ENCODE data around the gene KCNJ3. TPM values are rescaled to one million over a fixed set of nuclear protein-coding genes. Genes with fewer than 3 reads are reported as not detected.

KCNJ3 gene
- total RNA-seq, 1 experiment from 2014 or later = not detected

DNA sequence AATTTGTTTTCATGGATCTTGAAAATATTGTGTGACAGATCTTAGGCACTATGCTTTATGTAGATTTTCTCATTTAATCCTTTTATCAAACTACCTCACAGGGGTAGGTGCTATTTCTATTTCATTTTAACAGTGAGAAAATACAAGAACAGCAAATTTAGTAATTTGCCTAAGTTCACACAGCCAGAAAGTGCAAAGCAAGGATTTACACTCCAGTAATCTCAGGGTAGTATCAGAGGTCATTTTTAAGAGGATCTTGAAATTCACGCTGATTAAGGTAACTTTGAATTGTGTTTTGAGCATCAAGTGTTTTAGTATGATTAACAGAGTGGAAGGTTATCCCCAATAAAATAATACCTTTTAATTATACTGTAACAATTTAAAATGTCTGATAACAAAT lies 10.1 kb upstream of the KCNJ3 start:
- no peak overlapping the region for H3K4me3 ChIP-seq (replicated peaks in 1 of 2; ENCODE audit: low read depth in 1 of 2, low read length in 2 of 2)
- no peak for TF ChIP-seq REST (IDR thresholded peaks at IDR 0.05; ENCODE audit: low read depth)
- TF ChIP-seq CEBPB (IDR thresholded peaks at IDR 0.05; ENCODE audit: low read depth) = no peak
- no peak for TF ChIP-seq EZH2phosphoT487 (IDR thresholded peaks at IDR 0.05; ENCODE audit: borderline replicate concordance)
- TF ChIP-seq CBX3 (IDR thresholded peaks at IDR 0.05; ENCODE audit: low read depth) = no peak
- TF ChIP-seq, protein P1, sequence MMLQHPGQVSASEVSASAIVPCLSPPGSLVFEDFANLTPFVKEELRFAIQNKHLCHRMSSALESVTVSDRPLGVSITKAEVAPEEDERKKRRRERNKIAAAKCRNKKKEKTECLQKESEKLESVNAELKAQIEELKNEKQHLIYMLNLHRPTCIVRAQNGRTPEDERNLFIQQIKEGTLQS (IDR thresholded peaks at IDR 0.05) = no peak
- no peak for TF ChIP-seq JUND (IDR thresholded peaks at IDR 0.05)
- TF ChIP-seq ZFX (IDR thresholded peaks at IDR 0.05) = no peak
- TF ChIP-seq EZH2 (IDR thresholded peaks at IDR 0.05) = no peak
- no peaks in the 10 kb centered on the region for H3K36me3 ChIP-seq (ENCODE audit: control insufficient read depth in 1 of 2, insufficient read depth in 2 of 2, low read length in 2 of 2)
- no peaks in the 10 kb centered on the region for H4K20me1 ChIP-seq (ENCODE audit: insufficient read depth)
- H3K79me2 ChIP-seq (ENCODE audit: insufficient read depth, low read length) = no peaks in the 10 kb centered on the region
- peaks cover 7 to 8% of the 10 kb centered on the region in 2 experiments; a peak in 3 of 4 replicates for H3K4me1 ChIP-seq (ENCODE audit: control insufficient read depth in 1 of 2, insufficient read depth in 2 of 2, low read length in 2 of 2)
- H3K9me3 ChIP-seq (ENCODE audit: control insufficient read depth in 1 of 2, insufficient read depth in 1 of 2, low read depth in 1 of 2, low read length in 2 of 2) = no peaks in the 10 kb centered on the region
- ChIA-PET CTCF (no interaction called here), RAD21 (ENCODE audit: low non-redundant PET in 1 of 2, low total read pairs in 2 of 2, uncharacterized antibody in 2 of 2, unreplicated experiment in 2 of 2) (no interaction called here), POLR2A (no interaction called here)
- H3K9ac ChIP-seq (ENCODE audit: low read length) = no peak overlapping the region
- no peak for ATAC-seq
- H3K27ac ChIP-seq (ENCODE audit: low read depth, low read length) = no peak overlapping the region
- H3K27me3 ChIP-seq (ENCODE audit: insufficient read depth, low read length) = no peaks in the 10 kb centered on the region
- no TSS peak for BruUV-seq (replicated peaks)
- no peak for DNase-seq (ENCODE audit: low read depth, low spot score)
- H3K9me2 ChIP-seq (ENCODE audit: insufficient read depth) = no peaks in the 10 kb centered on the region
- no peak overlapping the region for H2AFZ ChIP-seq (ENCODE audit: low read depth, low read length, poor library complexity, severe bottlenecking)
- intact Hi-C loops (cut with micrococcal nuclease) = no loop called here
- no peak overlapping the region for H3K4me2 ChIP-seq (ENCODE audit: low read length)
